ENCODE data around the gene KPNA4.

DNA sequence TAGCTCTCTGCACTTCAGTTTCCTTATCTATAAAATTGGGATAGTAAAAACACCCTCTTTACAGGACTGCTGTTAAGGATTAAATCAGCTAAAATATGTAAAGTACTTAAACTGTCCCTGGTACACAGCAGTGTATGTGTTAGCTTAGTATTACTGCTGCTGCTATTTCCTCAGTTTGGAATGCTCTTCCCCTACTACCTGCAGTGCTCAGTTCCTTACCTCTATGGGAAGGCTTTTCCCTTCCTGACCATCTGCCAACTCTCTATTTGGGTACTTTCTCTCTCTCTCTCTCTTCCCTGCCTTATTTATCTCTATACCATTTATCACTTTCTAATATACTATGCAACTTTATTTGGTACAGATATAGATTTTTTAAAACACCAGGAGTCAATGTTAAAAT, 26.5 kb downstream of the KPNA4 start:
- TF ChIP-seq, protein P1, sequence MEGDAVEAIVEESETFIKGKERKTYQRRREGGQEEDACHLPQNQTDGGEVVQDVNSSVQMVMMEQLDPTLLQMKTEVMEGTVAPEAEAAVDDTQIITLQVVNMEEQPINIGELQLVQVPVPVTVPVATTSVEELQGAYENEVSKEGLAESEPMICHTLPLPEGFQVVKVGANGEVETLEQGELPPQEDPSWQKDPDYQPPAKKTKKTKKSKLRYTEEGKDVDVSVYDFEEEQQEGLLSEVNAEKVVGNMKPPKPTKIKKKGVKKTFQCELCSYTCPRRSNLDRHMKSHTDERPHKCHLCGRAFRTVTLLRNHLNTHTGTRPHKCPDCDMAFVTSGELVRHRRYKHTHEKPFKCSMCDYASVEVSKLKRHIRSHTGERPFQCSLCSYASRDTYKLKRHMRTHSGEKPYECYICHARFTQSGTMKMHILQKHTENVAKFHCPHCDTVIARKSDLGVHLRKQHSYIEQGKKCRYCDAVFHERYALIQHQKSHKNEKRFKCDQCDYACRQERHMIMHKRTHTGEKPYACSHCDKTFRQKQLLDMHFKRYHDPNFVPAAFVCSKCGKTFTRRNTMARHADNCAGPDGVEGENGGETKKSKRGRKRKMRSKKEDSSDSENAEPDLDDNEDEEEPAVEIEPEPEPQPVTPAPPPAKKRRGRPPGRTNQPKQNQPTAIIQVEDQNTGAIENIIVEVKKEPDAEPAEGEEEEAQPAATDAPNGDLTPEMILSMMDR (IDR thresholded peaks at IDR 0.05; ENCODE audit: low read depth, low read length, poor library complexity, severe bottlenecking), result no peak
- TF ChIP-seq EZH2phosphoT487 (IDR thresholded peaks at IDR 0.05; ENCODE audit: borderline replicate concordance, low read length), result no peak
